Panc1 (cell line): ENCODE results near the gene SLC25A24. TPM values are rescaled to one million over a fixed set of nuclear protein-coding genes. Genes with fewer than 3 reads are reported as not detected.

Source experiments
- ATAC-seq: fragments of 200-7000 bp; cut with Tn5 transposase; 2 replicates; pipeline ENCODE4 v1.9.1; 2020; ENCODE audit warnings: mild to moderate bottlenecking, moderate library complexity
- BruUV-seq: library from RNA; stranded (reverse); fragments of 400-500 nt; replicated peaks from 2 replicates; lab custom pipeline; 2021; lab: Mats Ljungman, UMichigan
- CTCF ChIA-PET: fragments of 300-600 bp; sonication (Branson Sonifier 250); formaldehyde crosslinking; loops from one replicate; lab custom pipeline; 2022; ENCODE audit warnings: antibody characterized with exemption; lab: Charles Lee
- POLR2A ChIA-PET: fragments of 300-600 bp; sonication (Branson Sonifier 250); formaldehyde crosslinking; loops from one replicate; lab custom pipeline; 2022; ENCODE audit warnings: antibody characterized with exemption; lab: Charles Lee
- DNase-seq: peaks from one replicate; pipeline ENCODE4 v3.0.0-alpha.2; 2010; ENCODE audit warnings: low read depth, low spot score
- H3K27ac ChIP-seq: 2 replicates; pipeline ENCODE4 v1.5.1; 2011; ENCODE audit warnings: mild to moderate bottlenecking, low read length, inconsistent platforms
- H3K27me3 ChIP-seq: fragments of 200-500 bp; sonication (Bioruptor generic); 2 replicates; pipeline ENCODE4 v1.6.0; 2014; ENCODE audit warnings: low read length, inconsistent platforms; ENCODE audit not compliant: control insufficient read depth, insufficient read depth
- H3K36me3 ChIP-seq: fragments of 200-500 bp; sonication (Bioruptor generic); 2 replicates; pipeline ENCODE4 v1.5.1; 2014; ENCODE audit warnings: inconsistent platforms, mild to moderate bottlenecking, low read length, moderate library complexity; ENCODE audit not compliant: control insufficient read depth, insufficient read depth
- H3K4me1 ChIP-seq: 2 replicates; pipeline ENCODE4 v1.5.1; 2011; ENCODE audit warnings: inconsistent platforms, mild to moderate bottlenecking, low read length, moderate library complexity; ENCODE audit not compliant: control insufficient read depth, insufficient read depth
- H3K4me3 ChIP-seq, 2 experiments: 2 replicates each; pipeline ENCODE4 v1.5.1; 2011 to 2012; ENCODE audit warnings: low read depth in 2 of 2, low read length in 2 of 2, mild to moderate bottlenecking in 2 of 2, inconsistent platforms in 1 of 2, moderate library complexity in 1 of 2
- H3K9me3 ChIP-seq: fragments of 200-500 bp; sonication (Bioruptor generic); 2 replicates; pipeline ENCODE4 v1.5.1; 2014; ENCODE audit warnings: low read depth, mild to moderate bottlenecking, inconsistent platforms, low read length, moderate library complexity; ENCODE audit not compliant: control insufficient read depth, insufficient read depth
- POLR2AphosphoS5 ChIP-seq: IDR thresholded peaks from 2 replicates; pipeline ENCODE4 v1.6.1; 2012; ENCODE audit warnings: mild to moderate bottlenecking, low read depth, low read length, moderate library complexity
- SIN3A ChIP-seq: IDR thresholded peaks from 2 replicates; pipeline ENCODE4 v1.6.1; 2012; ENCODE audit warnings: low read depth, mild to moderate bottlenecking, low read length, moderate library complexity, borderline replicate concordance; ENCODE audit not compliant: insufficient read depth
- TCF7L2 ChIP-seq: IDR thresholded peaks from 2 replicates; pipeline ENCODE4 v1.6.1; 2011; ENCODE audit warnings: mild to moderate bottlenecking, low read depth, low read length, inconsistent platforms
- in situ Hi-C: cut with HindIII; loops from 2 replicates; pipeline ENCODE4 v1.10.0; 2016; ENCODE audit warnings: low sequenced_read_pairs, low pct_unique_long_range_greater_than_20kb
- intact Hi-C: fragments of 100-400 bp; cut with micrococcal nuclease; formaldehyde crosslinking; loops from one replicate; pipeline ENCODE4 v1.10.0; 2022; ENCODE audit not compliant: unreplicated experiment
- total RNA-seq: library from RNA; stranded (reverse); gene quantifications from one replicate; pipeline ENCODE4 v1.2.1, GENCODE V29; 2021; ENCODE audit not compliant: unreplicated experiment
- TF ChIP-seq, protein P1 (sequence below): fragments of 450-650 bp; IDR thresholded peaks from 2 replicates; pipeline ENCODE4 v1.5.1; 2017; ENCODE audit warnings: mild to moderate bottlenecking
- TF ChIP-seq, protein P2 (sequence below), 2 experiments: IDR thresholded peaks; 2 replicates each; pipeline ENCODE4 v1.6.1; 2011 to 2012; ENCODE audit warnings: low read depth in 2 of 2, control low read depth in 1 of 2, low read length in 1 of 2, mild to moderate bottlenecking in 1 of 2, moderate library complexity in 1 of 2; ENCODE audit not compliant: insufficient read depth in 1 of 2

The SLC25A24 gene
- total RNA-seq, 1 experiment from 2014 or later, result 31.8 TPM

DNA sequence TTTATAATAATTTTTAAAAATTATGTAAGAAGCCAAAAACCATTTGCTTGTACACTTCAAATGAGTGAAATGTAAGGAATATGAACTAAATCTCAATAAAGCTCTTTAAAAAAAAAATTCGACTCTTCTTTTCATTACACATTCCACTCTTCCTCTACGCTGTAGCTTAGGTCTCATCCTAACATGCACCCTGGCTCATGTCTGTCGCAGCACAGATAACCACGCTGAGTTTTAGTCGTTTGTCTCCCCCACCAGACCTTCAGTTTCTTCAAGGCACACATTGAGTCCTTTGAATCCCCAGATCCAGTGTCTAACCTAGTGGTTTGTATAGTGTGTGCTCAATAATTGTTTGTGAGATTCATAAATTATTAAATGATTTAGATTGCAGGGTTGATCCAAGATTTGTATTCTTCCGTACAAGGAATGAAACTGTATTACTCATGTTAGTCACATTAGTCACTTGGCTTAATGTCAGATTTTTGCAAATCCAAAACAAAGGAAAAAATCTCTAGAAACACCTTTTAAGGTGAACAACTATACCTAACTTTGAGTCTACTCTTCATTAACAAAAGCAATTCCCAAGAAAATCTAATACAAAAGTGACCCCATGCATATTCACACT is 57.3 kb downstream of the SLC25A24 start:
- no TSS peak for BruUV-seq
- Histone ChIP-seq H3K27ac (no peak overlapping the region), H3K9me3 (no peaks in the 10 kb centered on the region), H3K4me1 (no peaks in the 10 kb centered on the region), H3K36me3 (peaks cover 2% of the 10 kb centered on the region; the same call in 1 of the 2 replicates), H3K4me3 (no peak overlapping the region), H3K27me3 (no peaks in the 10 kb centered on the region)
- TF ChIP-seq, protein P1, sequence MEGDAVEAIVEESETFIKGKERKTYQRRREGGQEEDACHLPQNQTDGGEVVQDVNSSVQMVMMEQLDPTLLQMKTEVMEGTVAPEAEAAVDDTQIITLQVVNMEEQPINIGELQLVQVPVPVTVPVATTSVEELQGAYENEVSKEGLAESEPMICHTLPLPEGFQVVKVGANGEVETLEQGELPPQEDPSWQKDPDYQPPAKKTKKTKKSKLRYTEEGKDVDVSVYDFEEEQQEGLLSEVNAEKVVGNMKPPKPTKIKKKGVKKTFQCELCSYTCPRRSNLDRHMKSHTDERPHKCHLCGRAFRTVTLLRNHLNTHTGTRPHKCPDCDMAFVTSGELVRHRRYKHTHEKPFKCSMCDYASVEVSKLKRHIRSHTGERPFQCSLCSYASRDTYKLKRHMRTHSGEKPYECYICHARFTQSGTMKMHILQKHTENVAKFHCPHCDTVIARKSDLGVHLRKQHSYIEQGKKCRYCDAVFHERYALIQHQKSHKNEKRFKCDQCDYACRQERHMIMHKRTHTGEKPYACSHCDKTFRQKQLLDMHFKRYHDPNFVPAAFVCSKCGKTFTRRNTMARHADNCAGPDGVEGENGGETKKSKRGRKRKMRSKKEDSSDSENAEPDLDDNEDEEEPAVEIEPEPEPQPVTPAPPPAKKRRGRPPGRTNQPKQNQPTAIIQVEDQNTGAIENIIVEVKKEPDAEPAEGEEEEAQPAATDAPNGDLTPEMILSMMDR, result no peak
- TF ChIP-seq SIN3A (no peak), TCF7L2 (no peak), POLR2AphosphoS5 (no peak)
- ChIA-PET CTCF (no interaction called here), POLR2A (no interaction called here)
- in situ Hi-C loops (no loop called here), intact Hi-C loops (no loop called here)
- ATAC-seq (no peak), DNase-seq (no peak)

DNA sequence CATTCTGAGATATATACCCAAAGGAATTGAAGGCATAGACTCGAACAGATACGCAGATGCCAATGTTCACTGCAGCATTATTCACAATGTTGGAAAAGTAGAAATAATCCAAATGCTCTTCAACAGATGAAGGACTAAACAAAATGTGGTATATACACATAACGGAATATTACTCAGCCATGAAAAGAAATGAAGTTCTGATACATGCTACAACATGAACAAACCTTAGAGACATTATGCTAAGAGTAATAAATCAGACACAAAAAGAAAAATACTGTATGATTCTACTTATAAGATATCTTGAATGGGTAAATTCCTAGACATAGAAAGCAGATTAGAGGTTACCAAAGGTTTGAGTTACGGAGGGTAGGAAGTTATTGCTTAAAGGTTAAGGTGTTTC is 57.9 kb downstream of the SLC25A24 start:
- in situ Hi-C loops (no loop called here), intact Hi-C loops (no loop called here)
- no peaks in the 10 kb centered on the region for H3K4me1 ChIP-seq
- TF ChIP-seq SIN3A, result no peak
- ChIA-PET CTCF (no interaction called here), POLR2A (no interaction called here)
- no peaks in the 10 kb centered on the region for H3K27me3 ChIP-seq
- ATAC-seq (no peak), DNase-seq (no peak)
- no peak overlapping the region for H3K27ac ChIP-seq
- peaks cover 2% of the 10 kb centered on the region; the same call in 1 of the 2 replicates for H3K36me3 ChIP-seq
- BruUV-seq, result no TSS peak
- H3K4me3 ChIP-seq, result no peak overlapping the region
- H3K9me3 ChIP-seq, result no peaks in the 10 kb centered on the region

GRCh38 chr1:108141621-108142020 is 58.5 kb downstream of the SLC25A24 start:
- intact Hi-C loops (no loop called here), in situ Hi-C loops (no loop called here)
- TF ChIP-seq, protein P2, sequence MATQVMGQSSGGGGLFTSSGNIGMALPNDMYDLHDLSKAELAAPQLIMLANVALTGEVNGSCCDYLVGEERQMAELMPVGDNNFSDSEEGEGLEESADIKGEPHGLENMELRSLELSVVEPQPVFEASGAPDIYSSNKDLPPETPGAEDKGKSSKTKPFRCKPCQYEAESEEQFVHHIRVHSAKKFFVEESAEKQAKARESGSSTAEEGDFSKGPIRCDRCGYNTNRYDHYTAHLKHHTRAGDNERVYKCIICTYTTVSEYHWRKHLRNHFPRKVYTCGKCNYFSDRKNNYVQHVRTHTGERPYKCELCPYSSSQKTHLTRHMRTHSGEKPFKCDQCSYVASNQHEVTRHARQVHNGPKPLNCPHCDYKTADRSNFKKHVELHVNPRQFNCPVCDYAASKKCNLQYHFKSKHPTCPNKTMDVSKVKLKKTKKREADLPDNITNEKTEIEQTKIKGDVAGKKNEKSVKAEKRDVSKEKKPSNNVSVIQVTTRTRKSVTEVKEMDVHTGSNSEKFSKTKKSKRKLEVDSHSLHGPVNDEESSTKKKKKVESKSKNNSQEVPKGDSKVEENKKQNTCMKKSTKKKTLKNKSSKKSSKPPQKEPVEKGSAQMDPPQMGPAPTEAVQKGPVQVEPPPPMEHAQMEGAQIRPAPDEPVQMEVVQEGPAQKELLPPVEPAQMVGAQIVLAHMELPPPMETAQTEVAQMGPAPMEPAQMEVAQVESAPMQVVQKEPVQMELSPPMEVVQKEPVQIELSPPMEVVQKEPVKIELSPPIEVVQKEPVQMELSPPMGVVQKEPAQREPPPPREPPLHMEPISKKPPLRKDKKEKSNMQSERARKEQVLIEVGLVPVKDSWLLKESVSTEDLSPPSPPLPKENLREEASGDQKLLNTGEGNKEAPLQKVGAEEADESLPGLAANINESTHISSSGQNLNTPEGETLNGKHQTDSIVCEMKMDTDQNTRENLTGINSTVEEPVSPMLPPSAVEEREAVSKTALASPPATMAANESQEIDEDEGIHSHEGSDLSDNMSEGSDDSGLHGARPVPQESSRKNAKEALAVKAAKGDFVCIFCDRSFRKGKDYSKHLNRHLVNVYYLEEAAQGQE (IDR thresholded peaks at IDR 0.05; ENCODE audit: insufficient read depth in 1 of 2, low read depth in 2 of 2, low read length in 1 of 2), result no peak
- TF ChIP-seq POLR2AphosphoS5 (no peak), SIN3A (no peak), TCF7L2 (no peak)
- TF ChIP-seq, protein P1, result no peak
- Histone ChIP-seq H3K4me3 (no peak overlapping the region), H3K27me3 (no peaks in the 10 kb centered on the region), H3K9me3 (no peaks in the 10 kb centered on the region), H3K36me3 (peaks cover 2% of the 10 kb centered on the region; the same call in 1 of the 2 replicates), H3K4me1 (no peaks in the 10 kb centered on the region), H3K27ac (no peak overlapping the region)
- DNase-seq, result no peak
- ATAC-seq, result no peak
- ChIA-PET CTCF (no interaction called here), POLR2A (no interaction called here)
- BruUV-seq, result no TSS peak
